ENCODE data around the gene CGNL1.

Gene CGNL1

DNA sequence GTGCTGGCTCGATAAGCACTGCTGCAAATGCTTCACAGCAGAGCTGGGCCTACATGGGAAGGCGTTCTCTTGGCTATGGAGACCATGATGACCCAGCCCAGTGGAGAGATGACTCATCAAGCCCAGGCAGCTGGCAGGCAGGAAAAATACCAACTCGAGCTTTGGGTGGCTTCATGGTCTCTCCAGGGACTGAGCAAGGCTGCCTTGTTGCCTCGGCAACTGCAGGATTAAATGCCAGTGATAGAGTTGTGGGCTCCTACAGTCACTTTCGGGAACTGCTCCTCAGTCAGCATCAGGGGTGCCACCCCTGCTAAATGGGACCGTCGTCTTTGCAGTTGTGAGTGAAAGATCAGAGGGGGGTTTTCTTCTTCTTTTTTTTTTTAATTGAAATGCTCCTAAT is 160.8 kb downstream of the CGNL1 start:
- H3K4me3 ChIP-seq (ENCODE audit: low read depth, low read length), result no peak overlapping the region
- TF ChIP-seq, protein P1, sequence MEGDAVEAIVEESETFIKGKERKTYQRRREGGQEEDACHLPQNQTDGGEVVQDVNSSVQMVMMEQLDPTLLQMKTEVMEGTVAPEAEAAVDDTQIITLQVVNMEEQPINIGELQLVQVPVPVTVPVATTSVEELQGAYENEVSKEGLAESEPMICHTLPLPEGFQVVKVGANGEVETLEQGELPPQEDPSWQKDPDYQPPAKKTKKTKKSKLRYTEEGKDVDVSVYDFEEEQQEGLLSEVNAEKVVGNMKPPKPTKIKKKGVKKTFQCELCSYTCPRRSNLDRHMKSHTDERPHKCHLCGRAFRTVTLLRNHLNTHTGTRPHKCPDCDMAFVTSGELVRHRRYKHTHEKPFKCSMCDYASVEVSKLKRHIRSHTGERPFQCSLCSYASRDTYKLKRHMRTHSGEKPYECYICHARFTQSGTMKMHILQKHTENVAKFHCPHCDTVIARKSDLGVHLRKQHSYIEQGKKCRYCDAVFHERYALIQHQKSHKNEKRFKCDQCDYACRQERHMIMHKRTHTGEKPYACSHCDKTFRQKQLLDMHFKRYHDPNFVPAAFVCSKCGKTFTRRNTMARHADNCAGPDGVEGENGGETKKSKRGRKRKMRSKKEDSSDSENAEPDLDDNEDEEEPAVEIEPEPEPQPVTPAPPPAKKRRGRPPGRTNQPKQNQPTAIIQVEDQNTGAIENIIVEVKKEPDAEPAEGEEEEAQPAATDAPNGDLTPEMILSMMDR (IDR thresholded peaks at IDR 0.05; ENCODE audit: low read depth, low read length), result no peak

DNA sequence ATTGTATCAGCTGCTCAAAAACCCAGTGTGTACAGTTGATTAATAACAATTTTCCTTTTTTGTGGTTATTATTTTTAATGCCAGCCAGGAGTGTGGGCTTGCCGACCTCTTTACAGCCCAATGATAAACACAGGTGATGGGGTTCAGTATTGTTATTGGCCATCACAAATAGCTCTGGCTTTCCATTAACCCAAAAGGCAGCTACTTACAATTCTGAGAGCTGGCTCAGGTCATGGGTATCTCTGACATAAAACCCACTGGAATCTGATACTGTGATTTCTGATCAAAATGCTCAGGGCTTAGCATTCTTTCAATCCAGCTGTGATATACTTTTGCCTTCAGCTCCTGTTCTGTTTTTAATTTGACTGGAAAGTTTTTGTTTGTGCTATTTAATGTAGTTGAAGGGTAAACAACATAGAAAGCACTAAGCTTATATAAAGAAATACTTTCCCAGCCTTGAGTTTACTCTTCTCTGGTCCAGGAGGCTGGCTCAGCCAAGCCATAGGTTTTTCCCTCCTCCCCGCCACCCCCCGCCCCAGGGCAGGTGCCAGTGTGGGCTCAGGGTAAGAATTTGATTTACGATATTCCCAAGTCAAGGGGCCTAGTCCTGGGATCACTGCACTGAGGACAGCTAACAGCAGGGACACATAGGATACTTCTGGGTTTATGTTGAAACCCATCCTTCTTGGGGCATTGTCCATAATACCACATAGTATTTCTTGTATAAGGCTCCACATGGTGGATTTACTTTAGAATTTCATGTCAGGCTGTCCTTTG is 161.4 kb downstream of the CGNL1 start:
- TF ChIP-seq, protein P1 (IDR thresholded peaks at IDR 0.05; ENCODE audit: low read depth, low read length), result no peak
- H3K4me3 ChIP-seq (ENCODE audit: low read depth, low read length), result no peak overlapping the region

DNA sequence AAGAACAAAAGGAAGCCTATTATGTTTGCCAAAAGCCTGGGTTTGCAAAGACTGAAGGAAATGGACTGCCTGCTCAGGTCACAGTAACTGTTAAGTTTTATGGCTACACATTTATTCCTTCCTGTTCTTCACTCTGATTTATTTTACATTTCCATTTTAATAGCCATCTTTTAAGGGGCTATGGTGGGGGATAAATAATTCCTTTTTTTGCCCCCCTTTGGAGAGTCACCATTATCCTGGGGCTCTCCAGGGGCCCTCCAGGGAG is 161.9 kb downstream of the CGNL1 start:
- H3K4me3 ChIP-seq (ENCODE audit: low read depth, low read length), result no peak overlapping the region
- TF ChIP-seq, protein P1 (IDR thresholded peaks at IDR 0.05; ENCODE audit: low read depth, low read length), result no peak

GRCh38 chr15:57538821-57539220 is 162.5 kb downstream of the CGNL1 start:
- TF ChIP-seq, protein P1 (IDR thresholded peaks at IDR 0.05; ENCODE audit: low read depth, low read length), result no peak

GRCh38 chr15:57540211-57540610 is 163.9 kb downstream of the CGNL1 start:
- H3K4me3 ChIP-seq (ENCODE audit: low read depth, low read length), result no peak overlapping the region
- TF ChIP-seq, protein P1 (IDR thresholded peaks at IDR 0.05; ENCODE audit: low read depth, low read length), result no peak

More at GRCh38 chr15:57538821-57539220, 162.5 kb downstream of the CGNL1 start:
- no peak overlapping the region for H3K4me3 ChIP-seq (ENCODE audit: low read depth, low read length)

- no peak overlapping the region for H3K4me3 ChIP-seq (ENCODE audit: low read depth, low read length)
- TF ChIP-seq, protein P1 (IDR thresholded peaks at IDR 0.05; ENCODE audit: low read depth, low read length), result no peak
Observed at GRCh38 chr15:57540736-57541135, 164.4 kb downstream of the CGNL1 start.

DNA sequence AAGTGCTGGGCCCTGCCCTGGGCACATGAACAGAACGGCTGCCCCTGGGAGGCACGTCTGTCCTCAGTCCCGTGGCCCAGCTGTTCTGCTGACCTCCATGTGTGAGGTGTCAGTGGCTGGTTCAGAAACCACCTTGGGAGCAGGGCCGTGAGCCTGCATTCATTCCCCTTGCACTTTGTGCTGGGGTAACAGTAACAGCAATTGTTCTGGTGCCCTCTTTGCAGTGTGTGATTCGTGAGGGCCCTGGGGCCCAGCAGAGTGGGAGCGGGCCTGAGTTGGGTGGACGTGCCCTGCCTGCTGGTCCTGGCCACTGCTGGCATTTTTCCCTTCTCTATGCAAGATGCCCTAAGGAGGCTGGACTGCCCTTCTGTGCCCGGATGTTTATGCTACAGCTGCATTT is 165.0 kb downstream of the CGNL1 start:
- no peak overlapping the region for H3K4me3 ChIP-seq (ENCODE audit: low read depth, low read length)
- TF ChIP-seq, protein P1 (IDR thresholded peaks at IDR 0.05; ENCODE audit: low read depth, low read length), result no peak
